Limb (tissue), 2 donors: Measurements from ENCODE around the gene ASXL2.
A peak's percentile ranks its signal among the peaks of the same experiment; 100 is the strongest.

Source experiments
- DNase-seq, 2 donors: peaks; one replicate each; pipeline ENCODE4 v3.0.0-alpha.2; 2016; ENCODE audit errors: extremely low spot score in 2 of 2

The ASXL2 gene

DNA sequence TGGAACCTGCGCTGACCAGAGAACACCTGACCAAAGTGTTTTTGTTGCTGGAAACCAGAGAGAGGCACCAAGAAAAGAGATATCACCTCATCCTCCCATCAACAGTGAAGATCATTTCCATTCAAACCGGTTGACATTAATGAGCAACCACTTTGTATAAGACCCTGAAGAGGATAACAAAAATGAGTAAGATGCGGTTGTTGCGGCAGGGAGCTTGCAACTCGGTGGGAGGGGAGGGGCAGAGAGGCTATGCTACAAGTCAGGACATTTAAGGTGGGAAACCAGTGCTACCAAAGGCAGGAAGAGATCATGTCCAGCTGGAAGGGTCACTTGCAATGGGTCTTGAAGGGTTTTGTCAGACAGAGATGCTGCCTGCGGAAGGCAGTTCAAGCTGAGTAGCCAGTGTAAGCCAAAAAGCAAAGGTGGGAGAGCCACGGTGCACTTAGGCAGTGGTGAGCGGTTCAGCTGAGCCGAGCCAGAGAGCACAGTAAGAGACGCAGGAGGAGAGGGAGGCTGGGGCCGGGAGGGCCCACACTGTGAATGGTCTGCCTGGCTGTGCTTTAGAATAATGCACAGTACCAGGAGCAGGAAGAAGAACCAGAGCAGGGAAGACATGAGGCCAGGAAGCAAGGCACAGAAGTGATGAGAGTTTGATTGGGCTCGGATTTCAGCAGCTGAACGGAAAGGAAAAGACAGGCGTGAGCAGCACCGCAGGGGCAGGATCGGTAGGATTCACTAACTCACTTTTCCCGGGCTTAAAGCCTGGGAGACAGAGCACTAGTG is 180.5 kb downstream of the ASXL2 start:
- DNase-seq, result peak in 1 of 2 donors; percentile 37

DNA sequence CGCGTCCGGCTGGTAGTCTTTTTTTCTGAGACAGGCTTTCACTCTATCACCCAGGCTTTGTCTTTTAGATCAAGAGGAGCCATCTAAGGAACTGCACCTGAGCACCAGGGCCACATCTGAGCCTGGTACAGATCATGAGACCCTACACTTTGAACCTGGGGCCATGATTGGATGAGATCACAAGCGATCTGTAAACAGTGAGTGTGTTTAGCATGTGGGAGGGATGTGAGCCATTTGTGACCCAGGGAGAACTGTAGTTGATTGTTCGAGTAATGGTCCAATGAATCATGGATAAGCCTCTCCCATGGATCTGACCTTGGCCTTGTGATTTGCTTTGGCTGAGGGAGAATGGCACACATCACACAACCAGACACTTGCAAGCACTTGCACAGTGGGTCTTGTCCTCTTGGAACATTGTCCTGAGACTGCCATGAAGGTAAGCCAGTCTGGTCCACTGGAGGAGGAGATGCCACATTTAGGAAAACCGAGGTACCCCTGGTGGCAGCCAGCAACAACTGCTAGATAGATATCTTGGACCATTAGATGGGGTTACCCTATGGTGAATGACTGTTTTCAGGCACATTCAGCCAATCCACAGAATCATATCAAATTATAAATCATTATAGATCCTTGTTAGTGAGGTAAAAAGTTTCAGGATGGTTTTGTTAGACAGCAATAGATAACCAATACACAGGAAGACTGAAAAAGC is 185.4 kb downstream of the ASXL2 start:
- DNase-seq, result no peak

DNA sequence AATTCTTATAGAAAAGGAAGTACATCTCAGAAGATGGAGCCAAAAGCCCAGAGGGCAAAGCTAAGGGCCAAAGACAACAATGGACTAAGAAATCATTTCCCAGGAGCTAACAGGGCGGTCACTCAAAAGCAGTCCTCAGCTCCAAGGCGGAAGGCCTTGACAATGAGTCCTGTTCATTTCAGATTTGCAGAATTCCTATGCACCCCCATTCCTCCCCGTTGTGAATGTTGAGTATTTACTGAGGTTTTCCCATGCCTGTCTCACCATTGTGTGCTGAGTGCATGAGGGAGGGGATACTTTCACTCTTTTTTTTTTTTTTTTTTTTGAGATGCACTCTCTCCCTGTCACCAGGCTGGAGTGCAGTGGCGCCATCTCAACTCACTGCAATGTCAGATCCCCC is 186.1 kb downstream of the ASXL2 start:
- DNase-seq, result no peak

DNA sequence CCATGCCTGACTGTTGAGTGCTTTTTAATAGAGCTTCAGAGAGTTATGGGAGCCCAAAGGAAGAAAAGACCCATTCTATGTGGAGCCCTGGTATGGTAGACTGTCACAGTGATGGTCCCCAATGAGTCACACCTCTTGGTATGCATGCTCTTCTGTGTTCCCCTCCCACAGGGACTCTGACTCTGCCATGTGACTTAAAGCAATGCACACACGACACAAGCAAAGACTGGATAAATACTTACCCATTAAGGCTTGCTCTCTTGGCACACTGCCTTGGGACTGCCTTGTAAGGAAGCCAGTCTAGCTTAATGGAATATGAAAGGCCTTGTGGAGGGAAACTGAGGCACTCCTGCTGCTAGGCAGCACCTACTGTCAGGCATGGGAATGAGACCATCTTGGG is 188.2 kb downstream of the ASXL2 start:
- no peak for DNase-seq

DNA sequence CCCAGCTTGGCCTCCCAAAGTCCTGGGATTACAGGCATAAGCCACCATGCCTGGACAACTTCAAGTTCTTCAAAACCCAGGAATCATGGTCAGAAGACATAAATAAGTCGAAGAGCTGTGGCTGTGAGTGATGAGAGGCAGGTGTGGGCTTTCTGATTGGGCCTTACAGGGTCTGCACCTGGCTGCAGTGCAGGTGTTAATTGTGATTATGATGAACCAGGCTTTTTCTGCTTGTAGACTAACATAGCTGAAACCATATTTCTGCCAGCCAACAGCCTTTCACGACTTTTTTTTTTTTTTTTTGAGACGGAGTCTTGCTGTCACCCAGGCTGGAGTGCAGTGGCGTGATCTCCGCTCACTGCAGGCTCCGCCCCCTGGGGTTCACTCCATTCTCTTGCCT is 190.1 kb downstream of the ASXL2 start:
- no peak for DNase-seq

DNA sequence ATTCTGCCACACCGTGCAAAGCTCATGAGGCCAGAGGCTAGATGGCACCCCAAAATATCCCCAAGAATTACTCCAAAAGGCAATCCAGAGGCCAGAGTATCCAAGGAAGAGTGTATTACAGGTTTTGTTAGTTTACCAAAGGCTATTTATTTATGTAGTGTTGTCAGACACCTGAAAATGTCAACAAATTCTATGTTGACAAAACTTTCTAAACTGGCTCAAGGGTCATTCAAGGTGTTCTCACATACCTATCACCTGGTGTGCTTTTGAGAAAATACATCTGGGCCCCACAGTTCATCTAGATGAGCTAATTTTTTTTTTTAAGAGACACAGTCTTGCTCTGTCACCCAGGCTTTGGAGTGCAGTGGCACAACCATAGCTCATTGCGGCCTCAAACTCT is 192.5 kb downstream of the ASXL2 start:
- no peak for DNase-seq

DNA sequence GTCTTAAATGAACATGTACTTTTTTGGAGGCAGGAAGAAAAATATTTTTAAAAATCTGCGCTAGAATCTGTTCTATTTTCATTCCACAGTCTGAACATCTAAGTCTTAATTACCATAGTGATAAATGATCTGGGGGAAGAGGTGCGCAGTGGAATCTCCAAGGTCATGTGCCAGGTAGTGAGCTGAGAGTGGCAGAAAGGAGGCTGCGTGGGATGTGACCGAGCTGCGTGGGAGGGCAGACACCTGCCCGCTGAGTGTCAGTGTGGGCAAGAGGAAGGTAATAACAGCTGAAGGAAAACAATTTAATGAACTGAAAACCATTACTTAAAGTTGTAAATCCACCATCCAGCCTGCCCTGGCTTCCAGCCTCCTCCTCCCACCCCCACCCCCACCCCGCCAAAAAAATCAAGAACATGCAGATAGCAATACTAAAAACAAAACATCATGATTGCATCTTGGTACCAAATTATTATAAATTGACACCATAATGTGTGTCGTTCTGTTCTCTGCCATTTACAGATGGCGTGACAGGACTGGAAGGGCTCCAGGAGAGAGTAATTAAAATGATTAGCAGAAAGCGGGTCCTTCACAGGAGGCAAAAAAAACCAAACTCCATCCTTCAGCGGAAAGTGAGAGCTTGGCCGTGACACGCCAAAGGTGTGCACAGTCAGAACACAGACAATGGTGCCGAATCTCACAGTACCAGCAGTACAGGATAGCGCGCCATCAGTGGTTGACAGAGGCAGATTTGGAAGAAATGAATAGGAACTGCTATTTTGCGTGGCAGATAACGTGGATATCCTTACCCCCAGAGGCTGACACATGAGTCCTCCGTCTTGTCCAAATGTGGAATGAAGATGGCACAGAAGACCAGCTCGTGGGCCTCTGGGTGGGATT is 193.5 kb downstream of the ASXL2 start:
- no peak for DNase-seq
